ENCODE results near the gene CALHM6.
"Not testable (repeated sequence)": the region's sequence is repeated elsewhere in the genome, so short reads cannot be mapped to it uniquely, and the experiment has no call there.

Gene CALHM6

DNA sequence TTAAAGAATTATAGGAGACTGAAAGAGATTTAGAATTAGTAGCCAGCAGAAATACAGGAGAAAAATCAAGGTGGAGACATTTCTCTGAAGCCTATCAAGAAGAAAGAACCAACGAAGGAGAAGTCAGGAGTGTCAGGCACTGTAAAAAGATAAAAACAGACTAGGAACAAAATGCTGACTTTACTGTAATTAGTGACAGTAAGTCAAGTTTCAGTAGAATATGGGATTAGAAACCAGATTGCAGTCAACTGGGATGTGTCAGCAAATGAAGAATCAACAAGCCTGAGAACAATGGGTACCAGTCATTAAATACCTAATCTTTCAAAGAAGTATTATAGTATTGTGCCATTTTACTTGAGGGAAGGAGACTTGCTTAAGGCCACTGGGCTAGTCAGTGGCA is 21.6 kb downstream of the CALHM6 start:
- no peak for DNase-seq (ENCODE audit: low spot score)

DNA sequence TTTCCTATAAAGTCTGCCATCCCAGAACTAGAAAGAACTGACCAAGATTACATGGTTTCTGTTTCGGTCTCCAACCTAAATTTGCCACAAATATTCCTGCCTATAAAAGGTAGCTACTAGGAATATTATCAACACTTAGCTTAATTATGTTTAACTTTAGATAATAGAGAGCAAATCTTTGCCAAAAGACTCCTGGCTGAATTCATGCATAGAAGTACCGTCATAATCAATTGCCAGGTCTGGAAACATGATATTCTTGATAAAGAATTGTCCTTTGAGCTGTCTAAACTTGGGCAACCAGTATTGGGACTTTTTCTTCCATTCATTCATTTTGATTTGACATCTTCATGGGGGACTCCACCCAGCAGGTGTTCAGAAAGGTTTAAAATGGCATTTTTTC is 22.4 kb downstream of the CALHM6 start:
- no peak for DNase-seq (ENCODE audit: low spot score)

GRCh38 chr6:116485559-116486184 is 24.5 kb downstream of the CALHM6 start:
- DNase-seq (ENCODE audit: low spot score), result no peak

GRCh38 chr6:116491610-116492330 is 30.6 kb downstream of the CALHM6 start:
- no peak for DNase-seq (ENCODE audit: low spot score)

DNA sequence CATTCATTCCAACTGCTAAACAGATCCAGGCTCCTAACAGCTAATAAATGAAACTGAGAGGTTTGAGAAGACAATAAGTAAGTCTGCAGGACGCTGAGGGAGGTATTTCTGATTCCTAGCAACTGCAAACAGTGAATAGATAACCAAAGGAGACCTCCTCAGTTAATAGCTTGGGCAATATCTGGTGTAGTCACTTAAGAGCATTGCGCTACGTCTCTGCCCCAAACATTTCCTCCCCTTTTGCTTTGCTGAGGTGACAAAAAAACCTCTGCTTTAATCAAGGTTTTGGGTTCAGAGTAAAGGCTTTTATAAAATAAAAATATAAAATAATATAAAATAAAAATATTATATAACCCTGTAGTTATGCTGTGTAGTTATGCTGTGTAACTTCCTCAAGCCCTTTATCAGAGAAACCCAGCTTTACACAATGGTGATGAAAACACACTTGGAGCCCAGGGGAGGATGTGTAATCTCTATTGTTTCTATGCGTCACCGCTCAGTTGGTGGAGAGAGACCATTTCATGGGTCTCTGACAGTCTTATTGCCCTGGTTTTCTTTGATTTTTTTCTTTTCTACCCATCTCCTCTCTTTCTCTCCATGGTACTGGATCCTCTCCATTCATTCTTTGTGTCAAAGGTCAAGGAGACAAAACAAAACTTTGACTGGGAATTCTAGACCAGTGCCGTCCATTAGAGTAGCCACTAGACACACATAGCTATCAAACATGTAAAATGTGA is 31.3 kb downstream of the CALHM6 start:
- no peak for DNase-seq (ENCODE audit: low spot score)

DNA sequence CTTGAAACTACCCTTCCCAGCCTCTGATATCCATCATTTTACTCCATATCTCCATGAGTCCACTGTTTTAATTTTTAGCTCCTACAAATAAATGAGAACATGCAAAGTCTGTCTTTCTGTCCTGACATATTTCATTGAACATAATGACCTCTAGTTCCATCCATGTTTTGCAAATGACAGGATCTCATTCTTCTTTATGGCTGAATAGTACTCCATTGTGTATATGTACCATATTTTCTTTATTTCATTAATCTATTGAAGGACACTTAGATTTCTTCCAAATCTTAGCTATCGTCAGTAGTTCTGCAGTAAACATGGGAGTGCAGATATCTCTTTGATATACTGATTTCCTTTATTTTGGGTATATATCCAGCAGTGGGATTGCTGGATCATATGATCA is 34.0 kb downstream of the CALHM6 start:
- not testable (repeated sequence) for DNase-seq (ENCODE audit: low spot score)

GRCh38 chr6:116497113-116497676 is 36.0 kb downstream of the CALHM6 start:
- DNase-seq (ENCODE audit: low spot score), result no peak

- no peak for DNase-seq (ENCODE audit: low spot score)
These were observed 39.8 kb downstream of the CALHM6 start for GRCh38 chr6:116500969-116501433.

GRCh38 chr6:116507324-116507723 is 46.1 kb downstream of the CALHM6 start:
- no peak for DNase-seq (ENCODE audit: low spot score)

DNA sequence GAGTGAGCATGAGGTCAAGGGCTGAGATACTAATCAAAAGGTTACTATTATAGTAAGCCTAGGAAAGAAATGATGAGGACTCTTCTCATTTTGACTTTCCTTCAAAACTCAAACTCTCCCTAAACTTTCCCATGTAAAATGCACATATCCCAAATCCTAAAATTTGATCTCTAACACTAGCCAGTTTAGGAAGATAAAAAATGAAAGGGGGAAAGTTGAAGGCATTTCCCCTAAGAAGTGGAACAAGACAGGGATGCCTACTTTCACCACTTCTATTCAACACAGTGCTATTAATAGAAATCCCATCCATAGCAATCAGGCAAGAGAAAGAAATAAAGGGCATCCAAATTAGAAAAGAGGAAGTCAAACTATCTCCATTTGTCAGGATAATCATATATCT is 47.4 kb downstream of the CALHM6 start:
- no peak for DNase-seq (ENCODE audit: low spot score)

GRCh38 chr6:116511424-116512110 is 50.4 kb downstream of the CALHM6 start, which contains the start of gene CALHM5:
Gene CALHM5 (plus strand): TSS chr6:116511639. CDS start chr6:116511697, 58 bp downstream.
- DNase-seq (ENCODE audit: low spot score), result peak; percentile 40

- no peak for DNase-seq (ENCODE audit: low spot score)
These were observed 51.0 kb downstream of the CALHM6 start for GRCh38 chr6:116512111-116512559.

- DNase-seq (ENCODE audit: low spot score), result no peak
These were observed 51.6 kb downstream of the CALHM6 start for GRCh38 chr6:116512734-116513133.

Measured in hepatic stellate cell (primary cell).